Femur (tissue), 1 donor: ENCODE measurements around the gene PRC1.
"Not testable (repeated sequence)": the region's sequence is repeated elsewhere in the genome, so short reads cannot be mapped to it uniquely, and the experiment has no call there.

Source experiments
- DNase-seq: peaks from one replicate; pipeline ENCODE4 v3.0.0-alpha.2; 2017

PRC1 gene, protein sequence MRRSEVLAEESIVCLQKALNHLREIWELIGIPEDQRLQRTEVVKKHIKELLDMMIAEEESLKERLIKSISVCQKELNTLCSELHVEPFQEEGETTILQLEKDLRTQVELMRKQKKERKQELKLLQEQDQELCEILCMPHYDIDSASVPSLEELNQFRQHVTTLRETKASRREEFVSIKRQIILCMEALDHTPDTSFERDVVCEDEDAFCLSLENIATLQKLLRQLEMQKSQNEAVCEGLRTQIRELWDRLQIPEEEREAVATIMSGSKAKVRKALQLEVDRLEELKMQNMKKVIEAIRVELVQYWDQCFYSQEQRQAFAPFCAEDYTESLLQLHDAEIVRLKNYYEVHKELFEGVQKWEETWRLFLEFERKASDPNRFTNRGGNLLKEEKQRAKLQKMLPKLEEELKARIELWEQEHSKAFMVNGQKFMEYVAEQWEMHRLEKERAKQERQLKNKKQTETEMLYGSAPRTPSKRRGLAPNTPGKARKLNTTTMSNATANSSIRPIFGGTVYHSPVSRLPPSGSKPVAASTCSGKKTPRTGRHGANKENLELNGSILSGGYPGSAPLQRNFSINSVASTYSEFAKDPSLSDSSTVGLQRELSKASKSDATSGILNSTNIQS

DNA sequence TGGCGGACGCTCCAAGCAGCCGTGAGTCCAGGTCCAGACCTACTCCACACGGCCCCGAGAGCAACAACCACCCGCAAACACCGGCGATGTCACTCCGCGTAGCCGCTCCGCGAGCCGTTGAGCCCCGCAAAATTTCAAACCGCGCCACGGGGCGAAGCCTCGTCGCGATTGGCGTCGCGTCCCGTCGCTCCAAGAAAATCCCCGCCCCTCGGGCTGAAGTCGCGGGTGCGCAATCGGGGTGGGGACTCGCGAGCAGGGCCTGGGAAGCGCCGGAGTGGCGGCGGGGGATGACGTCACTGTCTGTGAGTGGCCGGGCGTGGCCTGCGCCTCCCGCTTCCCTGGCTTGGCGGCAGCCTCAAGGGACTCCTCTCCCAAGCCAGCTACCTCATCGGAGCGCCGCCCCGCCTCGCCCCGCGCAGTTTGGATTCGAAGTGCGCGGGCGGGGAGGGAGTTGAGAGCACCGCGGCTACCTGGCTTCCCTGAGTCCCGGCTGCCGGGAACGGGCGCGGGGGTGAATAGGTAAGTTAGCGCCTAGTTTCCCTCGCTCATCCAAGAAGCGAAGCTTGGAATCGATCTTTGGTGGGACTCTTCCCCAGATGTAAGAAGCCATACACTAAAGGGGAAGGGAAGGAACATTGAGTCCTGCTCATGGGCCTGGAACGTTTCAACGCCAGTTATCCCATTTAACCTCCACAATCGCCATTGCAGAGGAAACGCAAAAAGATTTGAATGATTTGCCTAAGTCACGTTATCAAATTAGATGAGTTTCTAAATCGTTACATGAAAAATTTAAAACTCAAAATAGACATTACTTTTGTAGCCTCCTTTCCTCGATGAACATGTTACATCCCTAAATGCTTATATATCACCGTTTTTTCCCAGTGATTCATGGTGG, at the start of gene PRC1:
TSS of gene PRC1 (minus strand) at position 119 of the 895 bp plus-strand sequence. CDS start at position 1, 118 bp downstream.
- DNase-seq, result peak; percentile 99

DNA sequence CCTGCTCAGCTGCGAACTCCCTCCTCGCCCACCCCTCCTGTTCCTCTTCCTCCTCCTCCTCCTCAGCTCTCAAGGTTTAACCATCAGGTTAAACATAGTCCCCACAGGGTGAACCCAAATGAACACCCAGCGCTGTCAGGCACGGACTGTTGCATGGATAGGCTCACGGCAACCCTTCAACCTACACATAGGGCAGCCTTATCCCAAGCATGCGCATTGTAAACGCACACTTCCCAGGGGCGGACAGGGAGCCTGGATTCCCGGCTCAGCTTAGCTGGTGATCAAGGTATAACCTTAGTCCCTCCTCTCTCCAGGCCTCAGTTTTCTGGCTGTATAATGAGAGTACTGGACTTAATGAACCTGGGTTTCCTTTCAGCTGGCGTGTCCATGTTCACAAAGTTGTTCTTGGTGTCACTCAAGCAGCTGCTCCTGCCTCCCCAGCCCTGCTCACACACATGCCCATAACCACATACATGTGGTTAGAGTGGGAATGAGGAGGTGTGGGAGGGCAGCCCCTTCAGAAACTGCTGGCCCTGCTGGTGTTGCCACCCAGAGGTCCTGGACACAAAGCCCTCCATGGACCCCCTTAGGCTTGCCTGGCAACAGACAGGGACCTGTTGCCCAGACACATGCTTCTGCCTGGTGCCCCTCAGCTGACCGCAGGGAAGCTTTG, 49.0 kb upstream of the PRC1 start:
- no peak for DNase-seq

DNA sequence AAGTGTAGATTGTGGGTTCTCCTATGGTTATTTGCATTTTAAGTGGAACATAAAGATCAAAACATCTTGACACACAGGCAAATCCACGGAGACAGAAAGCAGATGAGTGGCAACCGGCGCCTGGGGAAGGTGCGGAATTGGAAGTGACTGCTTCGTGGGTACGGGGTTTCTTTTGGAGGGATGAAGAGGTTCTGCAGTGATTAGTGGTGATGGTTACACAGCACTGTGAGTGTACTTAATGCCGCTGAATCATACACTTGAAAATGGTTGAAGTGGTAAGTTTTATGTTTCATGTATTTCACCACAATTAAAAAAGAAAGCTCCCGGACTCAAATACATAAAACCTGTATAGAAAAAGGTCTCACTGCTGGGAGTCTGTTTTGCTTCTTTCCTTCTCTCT, 46.5 kb upstream of the PRC1 start:
- DNase-seq, result no peak

DNA sequence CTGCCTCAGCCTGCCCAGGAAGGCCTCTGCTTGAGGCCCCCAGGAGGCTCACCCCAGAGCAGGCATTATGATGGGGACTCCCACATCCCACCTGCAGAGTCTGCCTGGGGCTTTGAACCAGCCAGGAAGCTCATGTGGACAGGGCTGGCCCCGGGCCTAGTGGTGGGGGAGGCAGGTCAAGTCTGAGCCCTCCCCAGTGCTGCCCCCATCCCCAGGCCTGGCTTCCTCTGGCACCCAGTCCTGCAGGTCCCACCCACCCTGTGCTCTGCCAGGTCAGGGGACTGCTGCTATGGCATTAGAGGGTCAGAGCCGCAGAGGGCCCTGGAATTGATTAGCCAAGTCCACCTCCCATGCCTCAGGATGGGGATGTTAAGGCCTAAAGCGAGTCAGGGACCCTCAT, 45.7 kb upstream of the PRC1 start:
- DNase-seq, result no peak

DNA sequence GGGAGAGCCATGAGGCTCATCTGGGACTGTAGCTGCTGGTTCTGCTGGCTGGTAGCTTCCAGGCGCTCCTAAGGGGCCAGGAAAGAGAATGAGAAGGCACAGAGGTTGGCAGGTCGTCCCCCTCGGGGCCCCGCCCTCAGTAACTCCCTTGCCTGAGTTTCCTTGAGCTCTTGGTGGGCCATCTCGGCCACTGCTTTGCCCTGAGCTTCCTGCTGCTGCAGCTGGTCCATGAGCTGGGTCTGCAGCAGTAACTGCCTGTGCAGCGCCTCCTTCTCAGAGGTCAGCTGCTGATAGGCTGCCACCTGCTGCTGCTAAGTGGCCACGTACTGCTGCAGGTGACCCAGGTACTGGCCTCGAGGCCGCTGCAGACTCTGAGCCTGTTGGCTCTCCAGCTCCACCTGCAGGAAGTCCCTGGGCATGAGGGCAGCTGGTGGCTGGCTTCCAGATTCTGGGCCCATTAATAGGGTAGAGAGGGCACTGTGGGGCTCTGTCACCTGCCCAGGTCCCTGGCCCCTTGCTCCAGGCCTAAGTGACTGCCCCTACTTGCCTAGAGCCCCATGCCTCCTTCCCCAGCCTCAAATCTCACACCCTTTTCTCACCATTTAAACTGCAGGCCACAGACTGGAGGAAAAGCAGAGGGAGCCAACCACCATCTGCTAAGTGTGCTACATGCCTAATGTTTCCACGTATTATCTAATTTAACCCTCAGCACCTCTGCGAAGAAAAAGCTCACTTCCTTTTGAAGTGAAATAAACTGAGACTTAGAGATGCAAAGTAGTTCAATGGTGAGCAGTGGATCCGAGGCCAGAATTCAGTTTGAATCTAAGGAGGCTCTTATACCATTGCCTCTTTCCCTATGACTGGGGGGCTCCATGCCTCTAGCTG, 38.8 kb upstream of the PRC1 start:
- DNase-seq, result no peak

GRCh38 chr15:91031796-91032195, 37.5 kb upstream of the PRC1 start:
- DNase-seq, result no peak

- no peak for DNase-seq
These were observed 33.3 kb upstream of the PRC1 start for GRCh38 chr15:91027677-91028076.

DNA sequence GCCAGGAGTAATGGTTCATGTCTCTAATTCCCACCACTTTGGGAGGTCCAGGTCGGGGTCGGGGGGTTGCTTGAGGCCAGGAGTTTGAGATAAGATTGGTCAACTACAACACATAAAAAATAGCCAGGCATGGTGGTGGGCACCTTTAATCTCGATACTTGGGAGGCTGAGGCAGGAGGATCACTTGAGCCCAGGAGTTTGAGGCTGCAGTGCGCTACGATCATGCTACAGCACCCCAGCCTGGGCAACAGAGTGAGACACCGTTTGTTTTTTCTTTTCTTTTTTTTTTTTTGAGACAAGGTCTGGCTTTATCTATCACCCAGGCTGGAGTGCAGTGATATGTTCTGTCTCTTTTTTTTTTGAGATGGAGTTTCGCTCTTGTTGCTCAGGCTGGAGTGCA, 29.4 kb upstream of the PRC1 start:
- DNase-seq, result no peak

DNA sequence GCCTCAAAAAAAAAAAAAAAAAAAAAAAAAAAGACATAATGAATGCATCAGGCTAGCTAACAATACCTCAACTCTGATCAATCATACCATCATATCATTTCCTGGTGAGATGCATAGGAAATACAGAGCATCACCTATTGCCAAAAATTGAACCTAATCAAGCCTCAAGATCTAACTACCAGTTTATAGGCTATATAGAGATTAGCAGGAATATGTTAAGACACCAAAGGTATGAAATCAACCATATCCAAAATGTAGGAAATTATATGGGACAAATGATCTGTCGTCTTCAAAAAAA, 28.4 kb upstream of the PRC1 start:
- no peak for DNase-seq

- peak; percentile 92 for DNase-seq
These were observed 27.9 kb upstream of the PRC1 start, which contains the start of gene VPS33B for GRCh38 chr15:91022075-91022831. TSS of gene VPS33B (minus strand) at chr15:91022594. CDS start at chr15:91022249, 345 bp downstream.

- no peak for DNase-seq
These were observed 27.3 kb upstream of the PRC1 start for GRCh38 chr15:91021516-91022074.

GRCh38 chr15:91018158-91018557, 23.8 kb upstream of the PRC1 start:
- DNase-seq, result no peak

DNA sequence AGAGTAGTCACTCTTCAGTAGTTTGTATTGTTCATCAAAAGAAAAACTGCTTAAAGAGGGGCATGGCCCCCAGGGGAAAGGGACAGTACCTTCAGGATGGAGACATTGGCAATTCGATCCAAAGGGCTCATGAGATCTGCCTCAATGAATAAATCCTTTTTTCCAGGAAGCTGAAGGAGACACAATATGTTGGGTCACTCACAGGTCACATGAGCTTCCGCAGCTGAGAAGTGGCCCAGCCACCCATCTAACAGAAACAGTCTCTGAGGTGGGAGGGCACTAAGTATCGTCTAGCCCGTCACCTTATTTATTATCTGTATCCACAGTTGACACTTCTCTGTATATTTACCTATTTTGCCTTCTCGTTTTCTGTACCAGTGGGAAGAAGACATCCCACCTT, 23.4 kb upstream of the PRC1 start:
- DNase-seq, result no peak

- not testable (repeated sequence) for DNase-seq
These were observed 19.4 kb upstream of the PRC1 start for GRCh38 chr15:91013701-91014100.

- DNase-seq, result no peak
These were observed 12.9 kb upstream of the PRC1 start for GRCh38 chr15:91007266-91007665.

GRCh38 chr15:91001209-91001608, 6.9 kb upstream of the PRC1 start:
- DNase-seq, result no peak

GRCh38 chr15:90998737-90999136, 4.4 kb upstream of the PRC1 start:
- no peak for DNase-seq

GRCh38 chr15:90994059-90994416, 297 bp downstream of the PRC1 start:
- no peak for DNase-seq

- DNase-seq, result no peak
These were observed 2.6 kb downstream of the PRC1 start for GRCh38 chr15:90991587-90992285.

DNA sequence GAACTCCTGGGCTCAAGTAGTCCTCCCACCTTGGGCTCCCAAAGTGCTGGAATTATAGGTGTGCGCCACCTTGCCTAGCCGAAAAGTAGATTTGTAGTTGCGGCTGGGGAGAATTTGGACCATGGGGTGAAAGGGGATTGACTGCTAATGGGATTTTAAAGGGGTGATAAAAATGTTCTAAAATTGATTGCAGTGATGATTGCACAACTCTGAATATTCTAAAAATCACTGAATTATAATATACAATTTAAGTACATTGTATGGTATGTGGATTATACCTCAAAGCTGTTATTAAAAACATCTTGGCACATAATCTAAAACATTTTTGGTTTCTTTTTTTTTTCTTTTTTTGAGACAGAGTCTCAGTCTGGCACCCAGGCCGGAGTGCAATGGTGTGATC, 3.9 kb downstream of the PRC1 start:
- DNase-seq, result no peak
